Stimulated activated CD4-positive, alpha-beta T cell treated with anti-CD3 and anti-CD28 coated beads, Interleukin-4, amount 100 ng/mL, for 1 hour (primary cell): ENCODE results near the gene ZNF493.

Source experiments
- DNase-seq: peaks from one replicate; pipeline ENCODE4 v3.0.0-alpha.2; 2020

Gene ZNF493

GRCh38 chr19:21463449-21464105 lies 66.6 kb downstream of the ZNF493 start:
- peak; percentile 30 for DNase-seq

GRCh38 chr19:21466627-21467026 lies 69.7 kb downstream of the ZNF493 start:
- DNase-seq, result no peak

- DNase-seq, result no peak
Measured at GRCh38 chr19:21468791-21469190, 71.9 kb downstream of the ZNF493 start.

- DNase-seq, result no peak
Measured at GRCh38 chr19:21472507-21472906, 75.6 kb downstream of the ZNF493 start.

GRCh38 chr19:21474671-21475181 lies 77.8 kb downstream of the ZNF493 start:
- peak; percentile 81 for DNase-seq
